ENCODE data around the gene AMMECR1L. TPM values are rescaled to one million over a fixed set of nuclear protein-coding genes. Genes with fewer than 3 reads are reported as not detected.
"Not testable (repeated sequence)": the region's sequence is repeated elsewhere in the genome, so short reads cannot be mapped to it uniquely, and the experiment has no call there.

AMMECR1L gene
- total and polyA plus RNA-seq, 2 of the 13 experiments (the other 11 are each of a cell fraction or from before 2014, with no cell fraction given): 9.1 to 14.2 TPM

- TF ChIP-seq TEF (CRISPR knock-in tag; IDR thresholded peaks at IDR 0.05): no peak
- TF ChIP-seq SMC3 (IDR thresholded peaks at IDR 0.05; ENCODE audit: low read length): peak; percentile 11; the same call in 1 of the 2 replicates
- no peak for TF ChIP-seq ZSCAN9 (CRISPR knock-in tag; IDR thresholded peaks at IDR 0.05; ENCODE audit: borderline replicate concordance)
- no peak for TF ChIP-seq ZKSCAN1 (IDR thresholded peaks at IDR 0.05; ENCODE audit: low read length)
- no peak for TF ChIP-seq HES4 (CRISPR knock-in tag; IDR thresholded peaks at IDR 0.05; ENCODE audit: borderline replicate concordance)
Measured at GRCh38 chr2:127909019-127909418, 23.3 kb upstream of the AMMECR1L start (continued).

GRCh38 chr2:127907733-127908400 is 22.1 kb upstream of the AMMECR1L start:
- in situ Hi-C loops (cut with HindIII; ENCODE audit: extremely low pct_ligation_motif_present, low pct_unique_long_range_greater_than_20kb); H3K79me2 ChIP-seq (ENCODE audit: insufficient read depth, low read length); H3K4me2 ChIP-seq (ENCODE audit: low read depth, low read length); H3K9ac ChIP-seq (ENCODE audit: insufficient read depth, low read depth, low read length); BruUV-seq (replicated peaks); CTCF ChIA-PET (ENCODE audit: low intra/inter-chr PET ratio, low total read pairs); H3K27ac ChIP-seq (ENCODE audit: extremely low read length, insufficient read depth, low read length); H3K4me3 ChIP-seq (replicated peaks in 1 of 3; ENCODE audit: insufficient read depth in 1 of 3, low read depth in 2 of 3, low read length in 3 of 3); ATAC-seq; H3K9me3 ChIP-seq (ENCODE audit: low read length); FAIRE-seq; H2AFZ ChIP-seq (ENCODE audit: low read length); POLR2A ChIA-PET; H3K36me3 ChIP-seq (replicated peaks in 1 of 2; ENCODE audit: control insufficient read depth in 1 of 2, insufficient read depth in 2 of 2, low read length in 2 of 2); H4K20me1 ChIP-seq (ENCODE audit: insufficient read depth, low read length); DNase-seq (ENCODE audit: low spot score): not testable (repeated sequence)
- H3K27me3 ChIP-seq (ENCODE audit: control insufficient read depth in 1 of 2, insufficient read depth in 2 of 2, low read length in 2 of 2): peaks cover 0 to 23% of the 10 kb centered on the region in 2 experiments; a peak in 4 of 5 replicates
- peaks cover 27% of the 10 kb centered on the region for H3K4me1 ChIP-seq (ENCODE audit: insufficient read depth, low read length)
- 66% methylated on average over 12 of the region's 12 CpGs for WGBS (ENCODE audit: low lambda C conversion rate)
- intact Hi-C loops (cut with micrococcal nuclease; ENCODE audit: unreplicated experiment): loop anchor here (2.0 kb wide), 1 partner anchor 19 kb away; no protein-coding TSS in a partner anchor

Data from HepG2 (cell line).